Stimulated activated effector memory CD8-positive, alpha-beta T cell treated with anti-CD3 and anti-CD28 coated beads, Interleukin-12 subunit alpha, Interleukin-12 subunit beta, amount 100 ng/mL, for 72 hours (primary cell): Measurements from ENCODE around the gene ATG4B.

Experiments
- ATAC-seq: fragments of 150-1000 bp; cut with Tn5 transposase; 2 replicates; pipeline ENCODE4 v1.10.0; 2021
- DNase-seq, 2 donors: peaks; one replicate each; pipeline ENCODE4 v3.0.0; 2021 to 2022; ENCODE audit warnings: low spot score in 2 of 2
- H3K27ac Mint-ChIP-seq: one replicate; pipeline ENCODE4 v1.8.0; 2022; ENCODE audit warnings: mild to moderate bottlenecking, mixed read lengths
- H3K36me3 Mint-ChIP-seq: one replicate; pipeline ENCODE4 v1.8.0; 2022; ENCODE audit warnings: mild to moderate bottlenecking, mixed read lengths
- H3K4me1 Mint-ChIP-seq: one replicate; pipeline ENCODE4 v1.8.0; 2022; ENCODE audit warnings: mixed read lengths
- H3K4me3 Mint-ChIP-seq: one replicate; pipeline ENCODE4 v1.8.0; 2022; ENCODE audit warnings: mild to moderate bottlenecking, mixed read lengths
- H3K9me3 Mint-ChIP-seq: one replicate; pipeline ENCODE4 v1.8.0; 2022; ENCODE audit warnings: mixed read lengths

Gene ATG4B

GRCh38 chr2:241645056-241645914 is 7.8 kb downstream of the ATG4B start:
- Mint-ChIP-seq H3K27ac (peak overlapping the region; percentile 17), H3K9me3 (no peaks in the 10 kb centered on the region), H3K36me3 (peaks cover 30% of the 10 kb centered on the region), H3K4me1 (peaks cover 26% of the 10 kb centered on the region), H3K4me3 (no peak overlapping the region)
- DNase-seq (no peak), ATAC-seq (no peak)

DNA sequence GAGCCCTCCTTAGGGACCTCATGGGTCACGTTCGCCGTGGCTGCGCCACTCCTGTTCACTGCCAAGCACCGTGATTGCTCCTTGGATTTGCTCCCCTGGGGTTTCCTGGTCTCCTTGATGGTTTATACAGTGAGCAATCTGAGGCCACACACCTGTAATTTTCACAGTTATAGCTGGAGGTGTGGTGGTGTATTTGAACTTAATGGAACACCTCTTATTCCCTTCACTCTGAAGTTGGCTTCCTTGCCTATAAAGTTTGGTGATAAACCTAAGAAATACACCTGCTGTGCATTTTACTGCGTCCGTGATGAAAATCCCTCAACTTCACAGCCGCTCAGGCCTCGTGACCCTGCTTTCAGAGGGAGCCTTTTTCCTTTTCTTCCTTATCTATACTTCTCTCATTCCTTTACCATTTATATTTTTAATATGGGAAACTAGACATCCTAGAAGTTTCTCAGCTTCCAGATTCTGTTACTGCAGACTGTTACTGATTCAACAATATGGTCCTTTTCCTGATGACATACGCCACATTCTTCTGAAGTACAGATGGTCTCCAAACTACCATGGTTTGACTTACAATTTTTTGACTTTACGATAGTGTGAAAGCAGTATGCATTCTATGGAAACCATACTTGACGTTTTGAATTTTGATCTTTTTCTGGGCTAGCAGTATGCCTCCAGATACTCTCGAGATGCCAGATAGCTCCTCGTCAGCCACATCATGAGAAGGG is 8.6 kb downstream of the ATG4B start:
- Mint-ChIP-seq H3K4me1 (peaks cover 18% of the 10 kb centered on the region), H3K4me3 (no peak overlapping the region), H3K36me3 (peaks cover 30% of the 10 kb centered on the region), H3K9me3 (no peaks in the 10 kb centered on the region), H3K27ac (peak overlapping the region; percentile 35)
- DNase-seq (no peak), ATAC-seq (no peak)

- ATAC-seq = no peak
- Mint-ChIP-seq H3K4me1 (peaks cover 5% of the 10 kb centered on the region), H3K4me3 (no peak overlapping the region), H3K27ac (peak overlapping the region; percentile 77), H3K9me3 (no peaks in the 10 kb centered on the region), H3K36me3 (peaks cover 47% of the 10 kb centered on the region)
- no peak for DNase-seq
Observed at GRCh38 chr2:241648453-241648852, 11.0 kb downstream of the ATG4B start.

DNA sequence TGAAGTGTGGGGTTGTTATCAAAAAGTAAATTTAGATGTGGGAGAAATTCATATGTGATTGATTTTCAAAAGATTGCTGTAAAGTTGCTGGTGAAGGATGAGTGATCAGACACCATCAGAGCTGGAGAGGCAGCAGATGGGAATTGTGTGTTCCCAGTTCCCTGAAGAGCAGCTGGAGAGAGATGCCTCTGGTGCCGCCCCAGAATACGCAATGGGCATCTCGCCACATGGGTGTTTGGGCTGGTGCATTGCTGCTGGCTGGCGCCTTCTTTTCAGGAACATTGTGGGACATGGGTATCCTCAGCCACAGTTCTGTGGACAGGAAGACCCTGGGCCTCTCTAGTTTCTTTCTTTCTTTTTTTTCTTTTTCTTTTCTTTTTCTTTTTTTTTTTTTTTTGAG is 11.9 kb downstream of the ATG4B start:
- H3K27ac Mint-ChIP-seq = peak overlapping the region; percentile 77
- DNase-seq (no peak), ATAC-seq (no peak)
- H3K4me1 Mint-ChIP-seq = peaks cover 5% of the 10 kb centered on the region
- H3K4me3 Mint-ChIP-seq = no peak overlapping the region
- peaks cover 49% of the 10 kb centered on the region for H3K36me3 Mint-ChIP-seq
- no peaks in the 10 kb centered on the region for H3K9me3 Mint-ChIP-seq

DNA sequence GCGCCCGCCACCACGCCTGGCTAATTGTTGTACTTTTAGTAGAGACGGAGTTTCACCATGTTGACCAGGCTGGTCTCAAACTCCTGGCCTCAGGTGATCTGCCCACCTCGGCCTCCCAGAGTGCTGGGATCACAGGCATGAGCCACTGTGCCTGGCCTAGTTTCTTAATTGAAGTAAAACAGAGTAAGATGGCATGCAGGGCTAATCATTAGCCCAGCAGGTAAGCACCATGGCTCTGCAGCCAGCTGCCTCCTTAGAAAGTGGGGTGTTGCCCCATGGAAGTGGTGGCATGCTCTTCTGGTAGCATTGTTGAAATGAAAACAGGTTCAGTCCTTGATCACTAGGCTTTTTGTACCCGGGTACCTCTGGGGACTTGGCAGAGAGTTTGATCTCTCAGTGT is 12.4 kb downstream of the ATG4B start:
- ATAC-seq (no peak), DNase-seq (no peak)
- no peak overlapping the region for H3K4me3 Mint-ChIP-seq
- peak overlapping the region; percentile 77 for H3K27ac Mint-ChIP-seq
- H3K36me3 Mint-ChIP-seq = peaks cover 49% of the 10 kb centered on the region
- H3K9me3 Mint-ChIP-seq = no peaks in the 10 kb centered on the region
- H3K4me1 Mint-ChIP-seq = peaks cover 5% of the 10 kb centered on the region

DNA sequence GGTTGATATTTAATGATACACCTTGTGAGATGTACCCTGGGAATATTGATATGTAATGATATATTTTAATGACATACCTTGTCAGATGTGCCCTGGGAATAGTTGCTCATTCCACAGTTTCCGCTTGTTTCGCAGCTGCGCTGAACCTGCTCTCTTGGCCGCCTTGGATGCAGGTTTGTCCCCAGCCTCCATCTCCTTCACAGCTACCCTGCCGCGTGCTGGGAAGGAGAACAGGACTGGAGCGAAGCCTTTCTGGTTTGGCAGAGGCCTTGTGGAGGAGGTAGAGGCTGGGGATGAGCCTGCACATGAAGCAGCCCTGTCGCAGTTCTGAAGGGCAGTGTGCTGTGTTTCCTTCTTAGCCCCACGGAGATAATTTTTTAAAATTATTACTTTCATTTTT is 14.6 kb downstream of the ATG4B start:
- H3K4me3 Mint-ChIP-seq = no peak overlapping the region
- no peak overlapping the region for H3K27ac Mint-ChIP-seq
- ATAC-seq = no peak
- peaks cover 7% of the 10 kb centered on the region for H3K4me1 Mint-ChIP-seq
- H3K36me3 Mint-ChIP-seq = peaks cover 63% of the 10 kb centered on the region
- DNase-seq = no peak
- H3K9me3 Mint-ChIP-seq = no peaks in the 10 kb centered on the region

DNA sequence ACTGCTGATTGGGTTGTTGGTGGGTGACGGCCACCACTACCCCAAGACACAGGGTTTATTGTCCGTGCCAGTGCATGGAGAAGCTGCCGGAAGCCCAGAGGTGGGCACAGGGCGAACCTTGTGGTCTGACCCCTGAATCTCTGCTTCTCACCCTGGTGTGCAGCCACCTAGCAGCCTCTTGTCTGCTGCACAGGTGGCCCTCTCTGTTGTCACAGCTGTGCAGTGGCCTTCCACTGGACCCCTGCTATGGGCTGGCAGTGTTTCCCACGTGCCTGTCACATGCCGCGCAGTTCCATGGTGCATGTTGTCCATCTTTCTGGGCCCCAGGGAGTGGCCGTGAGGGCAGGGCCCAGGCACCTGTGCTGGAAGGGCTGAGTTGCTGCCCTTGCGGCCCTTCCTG is 15.2 kb downstream of the ATG4B start:
- H3K4me3 Mint-ChIP-seq = no peak overlapping the region
- H3K36me3 Mint-ChIP-seq = peaks cover 69% of the 10 kb centered on the region
- ATAC-seq (no peak), DNase-seq (no peak)
- H3K4me1 Mint-ChIP-seq = peaks cover 7% of the 10 kb centered on the region
- H3K27ac Mint-ChIP-seq = no peak overlapping the region
- no peaks in the 10 kb centered on the region for H3K9me3 Mint-ChIP-seq

DNA sequence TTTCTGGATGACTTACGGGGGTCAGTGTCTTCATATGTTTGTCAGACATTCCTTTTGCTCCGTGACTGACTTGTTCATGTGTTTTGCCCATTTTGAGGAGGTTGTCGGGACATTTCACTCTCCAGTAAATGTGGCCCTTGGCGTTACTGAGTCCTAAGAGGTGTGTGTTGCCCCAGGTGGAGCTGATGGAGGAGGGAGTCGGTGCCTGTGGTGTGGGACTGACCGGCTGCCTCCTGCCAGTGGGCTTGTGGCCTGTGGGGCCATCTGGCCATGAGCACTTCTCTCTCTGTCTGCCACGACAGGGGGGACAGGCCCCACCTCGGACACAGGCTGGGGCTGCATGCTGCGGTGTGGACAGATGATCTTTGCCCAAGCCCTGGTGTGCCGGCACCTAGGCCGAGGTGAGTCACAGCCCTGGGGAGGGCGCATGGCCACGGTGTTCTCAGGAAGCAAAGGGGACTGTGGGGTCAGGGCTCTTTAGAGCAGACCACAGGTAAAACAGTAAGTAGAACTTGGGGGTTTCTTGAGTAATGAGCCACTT is 15.8 kb downstream of the ATG4B start:
- H3K27ac Mint-ChIP-seq = no peak overlapping the region
- ATAC-seq = no peak
- peaks cover 7% of the 10 kb centered on the region for H3K4me1 Mint-ChIP-seq
- no peak overlapping the region for H3K4me3 Mint-ChIP-seq
- no peaks in the 10 kb centered on the region for H3K9me3 Mint-ChIP-seq
- no peak for DNase-seq
- peaks cover 71% of the 10 kb centered on the region for H3K36me3 Mint-ChIP-seq

GRCh38 chr2:241654551-241654950 is 17.1 kb downstream of the ATG4B start:
- DNase-seq = no peak
- no peak overlapping the region for H3K4me3 Mint-ChIP-seq
- H3K36me3 Mint-ChIP-seq = peaks cover 81% of the 10 kb centered on the region
- H3K9me3 Mint-ChIP-seq = no peaks in the 10 kb centered on the region
- H3K4me1 Mint-ChIP-seq = peaks cover 7% of the 10 kb centered on the region
- no peak for ATAC-seq
- no peak overlapping the region for H3K27ac Mint-ChIP-seq

- Mint-ChIP-seq H3K27ac (no peak overlapping the region), H3K36me3 (peaks cover 92% of the 10 kb centered on the region), H3K9me3 (no peaks in the 10 kb centered on the region), H3K4me3 (no peak overlapping the region), H3K4me1 (peaks cover 7% of the 10 kb centered on the region)
- DNase-seq (no peak), ATAC-seq (no peak)
Observed at GRCh38 chr2:241655516-241656189, 18.2 kb downstream of the ATG4B start.

- Mint-ChIP-seq H3K36me3 (peaks cover 92% of the 10 kb centered on the region), H3K4me1 (peaks cover 7% of the 10 kb centered on the region), H3K27ac (no peak overlapping the region), H3K4me3 (no peak overlapping the region), H3K9me3 (no peaks in the 10 kb centered on the region)
- no peak for DNase-seq
- no peak for ATAC-seq
Observed at GRCh38 chr2:241656190-241656741, 18.8 kb downstream of the ATG4B start.

GRCh38 chr2:241657786-241658254 is 20.3 kb downstream of the ATG4B start:
- Mint-ChIP-seq H3K4me3 (no peak overlapping the region), H3K27ac (no peak overlapping the region), H3K4me1 (peaks cover 7% of the 10 kb centered on the region), H3K36me3 (peaks cover 90% of the 10 kb centered on the region), H3K9me3 (no peaks in the 10 kb centered on the region)
- DNase-seq (no peak), ATAC-seq (no peak)

- ATAC-seq (no peak), DNase-seq (no peak)
- Mint-ChIP-seq H3K4me1 (peaks cover 7% of the 10 kb centered on the region), H3K36me3 (peaks cover 85% of the 10 kb centered on the region), H3K9me3 (no peaks in the 10 kb centered on the region), H3K27ac (no peak overlapping the region), H3K4me3 (no peak overlapping the region)
Observed at GRCh38 chr2:241658296-241658695, 20.8 kb downstream of the ATG4B start.

DNA sequence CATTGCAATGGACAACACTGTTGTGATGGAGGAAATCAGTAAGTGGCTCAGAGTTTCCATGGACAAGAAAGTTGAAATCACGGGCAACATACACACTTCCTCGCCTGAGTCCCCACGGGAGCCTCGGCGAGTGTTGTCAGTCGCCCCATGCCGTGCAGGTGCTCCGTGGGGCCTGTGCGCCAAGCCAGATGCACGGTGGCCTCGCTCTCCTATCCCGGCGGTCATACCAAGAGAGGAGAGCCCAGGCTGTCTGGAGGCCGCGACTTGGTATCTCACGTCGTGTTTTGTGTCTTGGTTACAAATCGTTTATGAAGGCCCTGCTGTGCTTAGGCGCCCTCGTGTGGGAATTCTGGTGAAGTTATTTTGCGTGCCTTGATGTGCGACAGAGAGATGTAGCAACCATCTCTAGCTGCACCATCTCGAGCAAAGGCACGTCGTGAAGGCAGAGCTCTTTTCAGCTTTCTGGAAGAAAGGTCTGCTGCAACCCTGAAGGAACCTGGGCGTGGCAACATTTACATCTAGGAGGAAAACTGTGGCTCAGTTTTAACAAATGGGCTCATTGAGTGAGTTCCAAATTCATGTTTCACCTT is 21.8 kb downstream of the ATG4B start:
- DNase-seq (no peak), ATAC-seq (no peak)
- peaks cover 7% of the 10 kb centered on the region for H3K4me1 Mint-ChIP-seq
- H3K4me3 Mint-ChIP-seq = no peak overlapping the region
- peaks cover 75% of the 10 kb centered on the region for H3K36me3 Mint-ChIP-seq
- H3K27ac Mint-ChIP-seq = no peak overlapping the region
- no peaks in the 10 kb centered on the region for H3K9me3 Mint-ChIP-seq
